Measurements from ENCODE around the gene FGF23.
"Not testable (repeated sequence)": the region's sequence is repeated elsewhere in the genome, so short reads cannot be mapped to it uniquely, and the experiment has no call there.

The FGF23 gene

DNA sequence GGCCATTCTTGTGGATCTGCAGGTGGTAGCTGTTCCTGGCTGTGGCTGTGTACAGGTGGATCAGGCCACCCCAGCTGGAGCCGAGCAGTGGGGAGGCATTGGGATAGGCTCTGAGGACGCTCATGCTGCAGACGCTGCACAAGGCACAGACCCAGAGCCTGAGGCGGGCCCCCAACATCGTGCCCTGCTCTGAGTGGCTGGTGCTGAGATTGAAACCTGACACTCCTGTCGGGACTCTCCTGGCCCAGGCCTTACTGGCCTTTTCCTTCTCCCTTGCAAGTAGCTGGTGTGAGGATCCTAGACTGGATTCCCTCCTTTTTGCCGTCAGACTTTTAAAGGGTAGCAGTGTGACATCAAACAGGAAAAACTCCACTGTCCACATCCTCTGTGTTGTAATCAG, at the start of gene FGF23:
FGF23 (minus strand) TSS at position 308 of the 400 bp plus-strand sequence; CDS start at position 178, 130 bp downstream.
- peak; percentile 44 for DNase-seq (ENCODE audit: low spot score)

DNA sequence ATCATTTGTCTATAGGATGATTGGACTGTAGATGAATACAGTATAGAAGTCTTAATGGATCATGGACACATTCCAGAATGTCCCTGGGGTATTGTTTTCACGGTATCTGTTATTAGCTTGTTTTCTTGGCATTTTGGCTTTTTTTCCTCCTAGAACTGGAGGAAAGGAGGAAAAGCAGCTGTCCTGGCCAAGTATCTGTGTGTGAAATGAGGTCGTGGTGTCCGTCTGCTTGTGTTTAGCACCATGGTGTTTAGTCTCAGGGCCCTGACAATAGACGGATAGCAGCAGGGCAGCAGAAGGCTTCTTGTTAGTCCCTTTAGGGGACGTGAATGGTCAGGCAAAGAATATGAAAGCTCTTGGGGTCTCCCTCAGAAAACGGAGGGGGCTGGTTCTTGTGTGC, 44.9 kb upstream of the FGF23 start:
- no peak for DNase-seq (ENCODE audit: low spot score)

DNA sequence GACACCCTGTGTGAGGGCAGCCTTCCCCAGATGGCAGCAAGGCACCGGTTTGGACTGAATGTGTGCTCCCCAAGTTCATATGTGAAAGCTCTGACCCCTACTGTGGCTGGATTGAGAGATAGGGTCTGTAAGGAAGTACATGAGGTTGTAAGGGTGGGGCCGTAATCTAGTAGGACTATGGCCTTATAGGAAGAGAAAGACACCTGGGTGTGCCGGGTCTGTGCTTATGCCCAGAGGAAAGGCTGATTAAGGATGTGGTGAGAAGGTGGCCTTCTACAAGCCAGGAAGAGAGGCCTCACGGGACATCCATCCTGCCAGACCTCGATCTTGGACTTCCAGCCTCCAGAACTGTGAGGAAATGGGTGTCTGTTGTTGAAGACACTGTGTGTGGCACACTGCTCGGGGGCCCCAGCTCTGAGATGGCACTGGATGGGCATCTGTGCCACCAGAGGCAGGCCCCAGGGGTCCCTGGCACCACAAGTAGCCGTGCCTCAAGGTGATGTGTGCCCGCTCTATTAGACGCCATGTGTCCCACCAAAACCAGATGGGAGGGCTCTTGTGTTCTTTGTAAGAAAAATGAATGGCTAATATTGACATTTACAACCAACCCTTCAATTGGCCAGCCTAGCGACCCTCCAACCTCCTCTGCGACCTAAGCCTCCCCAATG, 44.1 kb upstream of the FGF23 start:
- DNase-seq (ENCODE audit: low spot score) = no peak

DNA sequence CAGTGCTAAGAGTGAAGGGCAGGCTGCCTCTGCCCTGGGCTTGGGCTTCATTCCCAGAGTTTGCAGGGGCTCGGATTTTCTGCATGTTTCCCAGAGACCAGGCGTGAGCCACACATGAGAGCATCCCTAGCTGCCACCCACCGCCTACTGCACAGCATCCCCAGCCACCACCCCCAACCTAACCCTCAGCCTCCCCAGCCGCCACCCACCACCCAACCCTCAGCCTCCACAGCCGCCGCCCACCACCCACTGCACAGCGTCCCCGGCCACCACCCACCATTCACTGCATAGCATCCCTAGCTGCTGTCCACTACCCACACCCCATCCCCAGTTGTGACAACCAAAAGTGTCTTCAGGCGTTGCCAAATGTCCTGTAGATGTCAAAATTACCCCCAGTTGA, 43.5 kb upstream of the FGF23 start:
- no peak for DNase-seq (ENCODE audit: low spot score)

DNA sequence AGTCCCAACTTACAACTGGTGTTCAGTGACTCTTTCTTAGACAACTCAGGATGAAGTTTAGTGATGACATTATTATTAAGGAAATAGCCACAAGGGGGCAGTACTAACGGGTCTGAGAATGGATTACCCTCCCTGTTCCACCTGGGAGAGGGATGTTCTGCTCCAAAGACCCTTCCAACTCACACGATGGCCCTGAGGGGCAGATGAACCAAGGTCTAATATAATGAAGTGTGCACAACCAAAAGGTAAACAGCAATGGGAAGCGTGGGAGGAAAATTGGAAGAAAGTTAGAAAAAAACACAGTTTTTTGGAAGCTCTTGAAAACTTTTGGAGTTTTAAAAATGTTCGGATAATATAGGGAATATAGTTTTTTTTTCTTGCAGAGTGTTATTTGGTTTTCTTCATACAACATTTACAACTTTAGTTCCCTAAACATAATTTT, 42.1 kb upstream of the FGF23 start:
- DNase-seq (ENCODE audit: low spot score) = peak; percentile 61

DNA sequence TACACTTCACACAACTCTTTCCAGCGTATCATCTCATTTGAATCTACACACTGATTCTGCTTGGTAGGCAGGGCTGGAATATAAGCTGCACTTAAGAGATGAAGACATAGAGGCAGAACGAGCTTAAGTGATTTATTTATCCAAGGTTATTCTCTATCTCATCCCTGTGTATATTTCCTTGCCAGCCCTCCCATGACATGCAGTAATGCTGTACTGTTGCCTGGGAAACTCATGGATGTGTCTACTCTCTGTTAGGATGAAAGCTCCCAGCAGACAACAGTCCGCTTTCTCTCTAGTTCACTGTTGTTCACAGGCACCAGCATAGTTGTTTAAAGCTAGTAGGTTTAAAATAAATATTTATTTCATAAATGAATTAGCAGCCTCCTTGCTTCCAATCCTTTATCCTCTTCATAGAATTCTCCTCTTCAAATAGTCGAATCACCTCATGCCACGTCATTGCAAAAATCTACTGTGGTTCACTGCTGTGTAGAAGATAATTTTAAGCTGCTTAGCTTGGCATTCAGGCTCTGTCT, 40.7 kb upstream of the FGF23 start:
- DNase-seq (ENCODE audit: low spot score) = no peak

DNA sequence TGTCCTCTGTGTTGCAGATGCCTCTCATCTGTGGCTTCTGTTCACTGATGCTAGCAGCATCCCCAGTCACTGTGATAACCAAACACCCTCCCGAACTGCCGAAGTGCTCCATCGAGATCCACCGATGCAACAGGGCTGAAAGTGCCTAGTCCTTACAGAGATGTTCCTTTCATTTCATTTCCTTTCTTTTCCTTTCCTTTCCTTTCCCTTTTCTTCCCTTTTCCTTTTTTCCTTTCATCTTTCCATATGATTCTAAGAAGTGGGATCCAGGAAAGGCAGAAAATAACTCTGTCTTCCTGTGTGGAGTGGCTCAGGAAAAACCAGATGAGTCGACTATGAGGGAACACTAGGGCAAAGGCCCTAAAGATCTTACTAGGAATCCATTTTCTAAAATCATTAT, 39.4 kb upstream of the FGF23 start:
- no peak for DNase-seq (ENCODE audit: low spot score)

DNA sequence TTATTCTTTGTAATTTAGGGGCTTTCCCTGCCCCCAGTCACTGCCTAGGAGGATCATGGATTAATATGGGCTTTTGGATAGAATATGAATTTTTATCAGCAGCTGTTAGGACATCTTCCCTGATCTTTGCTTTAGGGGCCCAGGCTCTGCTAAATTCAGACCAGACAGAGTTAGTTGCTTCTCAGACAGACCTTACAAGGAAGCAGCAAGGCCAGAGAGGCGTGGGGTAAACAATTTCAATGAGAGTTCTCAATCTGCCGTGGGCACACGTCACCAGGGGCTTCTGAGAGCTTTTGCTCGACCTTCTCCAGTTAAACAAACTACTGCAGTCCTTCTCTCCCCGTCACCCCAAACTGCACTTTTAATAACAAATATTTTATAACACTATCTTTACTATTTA, 38.4 kb upstream of the FGF23 start:
- DNase-seq (ENCODE audit: low spot score) = no peak

DNA sequence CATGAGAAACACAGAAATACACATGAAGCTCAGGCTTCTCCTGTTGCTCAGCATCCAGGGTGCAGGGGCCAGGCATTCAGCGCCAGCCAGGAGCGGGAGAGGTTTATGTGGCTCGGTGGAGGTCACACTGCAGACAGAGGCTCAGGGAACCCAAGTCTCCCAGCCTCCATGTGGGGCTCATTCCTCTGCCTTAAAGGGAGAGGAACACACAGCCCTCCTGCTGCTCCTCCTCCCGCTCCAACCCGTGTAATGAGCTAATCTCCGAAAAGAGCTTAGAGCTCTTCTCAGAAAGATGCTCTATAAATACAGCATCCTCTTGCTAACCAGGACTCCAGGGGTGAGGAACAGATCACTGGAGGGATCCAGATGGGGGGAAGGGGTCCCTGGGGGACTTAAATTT, 37.9 kb upstream of the FGF23 start:
- DNase-seq (ENCODE audit: low spot score) = no peak

DNA sequence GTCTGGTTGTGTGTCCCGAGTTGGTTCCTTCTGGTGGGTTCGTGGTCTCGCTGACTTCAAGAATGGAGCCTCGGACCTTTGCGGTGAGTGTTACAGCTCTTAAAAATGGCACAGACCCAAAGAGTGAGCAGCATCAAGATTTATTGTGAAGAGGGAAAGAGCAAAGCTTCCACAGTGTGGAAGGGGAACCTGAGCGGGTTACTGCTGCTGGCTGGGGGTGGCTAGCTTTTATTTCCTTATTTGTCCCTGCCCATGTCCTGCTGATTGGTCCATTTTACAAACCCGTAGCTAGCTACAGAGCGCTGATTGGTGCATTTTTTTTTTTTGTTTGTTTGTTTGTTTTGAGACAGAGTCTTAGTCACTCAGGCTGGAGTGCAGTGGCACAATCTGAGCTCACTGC, 36.8 kb upstream of the FGF23 start:
- DNase-seq (ENCODE audit: low spot score) = no peak

DNA sequence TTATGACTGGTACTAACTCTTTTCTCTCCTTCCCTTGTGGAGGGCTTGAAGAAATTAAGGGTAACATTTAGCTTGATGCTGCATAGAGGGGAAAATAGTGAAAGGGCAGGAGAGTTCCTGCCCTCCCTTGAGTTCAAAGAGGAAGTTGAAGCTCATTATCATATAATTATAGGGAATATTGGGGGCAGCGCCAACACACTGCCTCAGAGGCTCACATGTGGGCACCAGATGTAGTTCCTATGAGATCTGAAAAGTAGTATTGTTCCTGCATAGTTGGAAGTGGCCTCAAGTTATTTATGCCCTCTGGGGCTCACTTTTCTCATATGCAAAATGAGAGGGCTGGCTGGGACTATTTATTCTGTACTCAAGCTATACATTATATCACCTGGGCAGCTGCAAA, 33.0 kb upstream of the FGF23 start:
- no peak for DNase-seq (ENCODE audit: low spot score)

DNA sequence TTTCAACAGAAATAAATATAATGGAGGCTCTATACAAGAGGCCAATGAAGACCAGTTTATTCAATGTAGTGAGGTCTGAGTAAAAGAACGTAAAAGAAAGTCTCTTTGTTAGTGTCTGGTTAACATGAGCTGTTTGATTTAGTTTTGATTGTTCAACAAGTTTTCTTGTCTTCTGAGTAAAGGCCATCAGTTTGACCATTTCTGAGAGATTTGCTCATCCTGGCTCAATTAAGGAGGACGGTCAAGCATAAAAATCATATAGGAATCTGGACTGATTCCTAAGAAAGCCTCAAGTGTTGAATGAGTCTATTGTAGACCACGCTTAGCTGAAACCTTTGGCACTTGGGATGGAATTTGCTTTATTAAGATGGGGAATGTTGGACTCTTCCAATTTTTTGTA, 32.5 kb upstream of the FGF23 start:
- no peak for DNase-seq (ENCODE audit: low spot score)

DNA sequence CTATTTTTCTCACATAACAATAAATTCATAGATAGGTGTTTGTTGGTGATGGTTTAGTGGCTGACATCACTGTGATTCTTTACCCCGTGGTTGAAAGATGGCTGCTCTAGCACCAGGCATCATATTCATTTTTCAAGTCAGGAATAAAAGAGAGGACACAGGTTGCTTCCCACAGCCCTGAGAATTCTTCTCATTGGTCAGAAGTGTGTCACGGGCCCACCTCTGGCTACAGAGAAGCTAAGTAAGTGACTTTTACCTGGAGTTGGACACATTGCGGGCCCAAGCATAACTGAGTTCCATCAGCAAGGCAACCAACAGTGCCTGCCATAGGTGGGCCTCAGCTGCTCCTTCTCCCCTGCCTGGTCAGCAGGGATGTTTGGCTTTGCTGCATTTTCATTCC, 27.6 kb upstream of the FGF23 start:
- DNase-seq (ENCODE audit: low spot score) = no peak

DNA sequence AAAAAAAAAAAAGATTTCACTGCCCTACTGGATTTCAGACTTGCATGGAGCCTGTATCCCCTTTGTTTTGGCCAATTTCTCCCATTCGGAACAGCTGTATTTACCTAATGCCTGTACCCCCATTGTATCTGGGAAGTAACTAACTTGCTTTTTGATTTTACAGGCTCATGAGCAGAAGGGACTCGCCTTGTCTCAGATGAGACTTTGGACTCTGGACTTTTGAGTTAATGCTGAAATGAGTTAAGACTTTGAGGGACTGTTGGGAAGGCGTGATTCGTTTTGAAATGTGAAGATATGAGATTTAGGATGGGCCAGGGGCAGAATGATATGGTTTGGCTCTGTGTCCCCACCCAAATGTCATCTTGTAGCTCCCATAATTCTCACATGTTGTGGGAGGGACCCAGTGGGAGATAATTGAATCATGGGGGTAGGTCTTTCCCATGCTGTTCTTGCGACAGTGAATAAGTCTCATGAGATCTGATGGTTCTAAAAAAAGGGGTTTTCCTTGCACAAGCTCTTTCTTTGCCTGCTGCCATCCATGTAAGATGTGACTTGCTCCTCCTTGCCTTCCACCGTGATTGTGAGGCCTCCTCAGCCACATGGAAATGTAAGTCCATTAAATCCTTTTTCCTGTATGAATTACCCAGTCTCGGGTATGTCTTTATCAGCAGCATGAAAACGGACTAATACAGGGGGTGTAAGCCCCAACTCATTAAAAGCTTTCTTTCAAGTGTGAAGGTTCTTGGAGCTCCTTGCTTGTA, 25.5 kb upstream of the FGF23 start:
- DNase-seq (ENCODE audit: low spot score) = not testable (repeated sequence)

DNA sequence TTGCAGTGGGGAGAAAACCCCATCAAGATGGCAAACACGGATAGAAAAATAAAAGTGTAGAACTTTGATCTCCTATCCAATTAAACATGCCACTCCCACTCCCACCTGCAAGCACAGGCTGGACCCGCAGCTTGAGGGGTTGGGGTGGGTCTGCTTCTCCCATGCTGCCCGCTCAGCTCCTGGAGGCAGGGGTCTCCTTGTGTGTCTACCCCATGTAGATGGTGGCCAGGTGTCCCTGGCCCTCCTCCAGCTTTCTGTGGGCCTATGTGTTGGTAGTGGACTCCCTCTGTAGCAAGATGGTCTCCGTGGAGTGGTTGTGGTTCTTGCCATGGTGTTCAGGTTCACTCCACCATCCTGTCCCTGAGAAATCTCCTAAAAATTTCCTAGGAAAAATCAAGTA, 23.5 kb upstream of the FGF23 start:
- DNase-seq (ENCODE audit: low spot score) = no peak

DNA sequence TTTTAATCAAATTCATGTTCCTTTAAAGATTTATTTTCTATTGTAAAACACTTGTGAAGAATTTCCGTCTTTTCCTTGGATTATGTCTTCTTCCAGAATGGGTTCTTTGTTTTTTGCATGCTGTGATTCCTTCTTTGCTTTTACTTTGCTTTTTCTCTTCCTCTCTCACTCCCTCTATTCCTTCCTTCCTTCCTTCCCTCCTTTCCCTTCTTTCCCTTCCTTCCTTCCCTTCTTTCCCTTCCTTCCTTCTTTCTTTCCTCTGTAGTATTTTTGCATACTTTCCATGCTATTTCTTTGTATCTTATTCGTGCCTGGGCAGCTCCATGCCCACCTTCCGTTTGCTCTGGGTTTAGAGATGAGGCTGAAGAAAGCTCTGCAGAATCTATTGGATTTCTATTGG, 21.6 kb upstream of the FGF23 start:
- DNase-seq (ENCODE audit: low spot score) = no peak

DNA sequence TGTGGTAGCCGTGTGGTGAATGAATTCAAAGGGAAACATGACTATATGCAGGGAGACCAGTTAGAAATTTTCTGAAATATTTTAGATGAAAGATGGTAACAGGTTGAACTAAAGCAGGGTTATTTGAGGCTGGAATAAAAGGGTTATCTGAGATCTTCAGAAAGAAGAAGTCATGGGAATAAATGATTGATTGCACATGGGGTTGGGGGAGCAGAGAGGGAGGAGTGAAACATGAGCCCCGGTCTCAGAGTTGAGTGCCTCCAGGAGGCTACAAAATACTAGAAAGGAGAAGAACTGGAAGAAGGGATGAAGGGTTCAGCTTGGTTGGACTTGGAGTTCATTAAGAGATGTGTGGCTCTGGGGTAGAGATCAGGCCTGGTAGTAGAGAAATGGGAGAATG, 16.3 kb upstream of the FGF23 start:
- DNase-seq (ENCODE audit: low spot score) = no peak

DNA sequence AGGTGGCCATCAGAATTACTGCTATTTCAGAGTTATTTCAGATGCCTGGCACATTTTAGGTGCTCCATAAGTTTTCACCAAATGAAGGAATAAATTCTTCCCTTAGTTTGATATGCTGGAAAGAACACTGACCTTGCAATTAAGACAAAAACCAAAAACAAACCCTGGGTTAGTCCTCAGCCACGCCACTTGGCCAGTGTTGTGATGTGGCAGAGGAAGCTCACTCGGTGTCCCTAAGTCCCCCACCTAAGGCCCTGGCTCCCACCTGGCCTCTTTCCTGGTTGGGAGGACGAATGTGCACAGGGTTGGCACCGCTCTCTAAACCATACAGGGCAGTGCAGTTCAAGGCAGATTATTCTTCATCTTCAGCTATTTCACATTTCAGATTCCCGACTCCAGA, 13.7 kb upstream of the FGF23 start:
- no peak for DNase-seq (ENCODE audit: low spot score)

DNA sequence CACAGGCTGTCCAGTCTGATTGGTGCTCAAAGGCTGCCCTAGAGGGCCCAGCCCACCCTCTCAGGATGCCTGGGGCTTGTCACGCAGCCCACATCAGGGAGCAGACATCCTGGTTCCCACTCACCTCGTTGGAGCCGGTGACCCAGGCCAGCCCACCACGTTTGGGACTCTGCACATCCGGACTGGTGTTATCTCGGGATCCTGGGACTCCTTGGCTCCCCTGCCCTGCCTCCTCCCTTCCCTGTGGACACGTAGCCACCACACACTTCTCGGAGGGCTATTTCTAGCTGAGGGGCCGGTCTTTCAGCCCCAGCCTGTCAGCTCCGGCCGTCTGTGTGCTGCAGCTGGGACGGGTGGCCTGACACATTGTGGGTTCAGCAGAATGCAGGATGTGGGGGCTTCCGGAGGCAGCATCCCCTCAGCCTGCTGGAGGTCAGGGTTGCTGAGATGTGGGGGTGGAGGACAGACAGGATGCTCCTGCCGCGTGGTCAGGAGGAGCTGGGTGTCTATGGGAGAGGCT, 12.8 kb upstream of the FGF23 start:
- DNase-seq (ENCODE audit: low spot score) = no peak

DNA sequence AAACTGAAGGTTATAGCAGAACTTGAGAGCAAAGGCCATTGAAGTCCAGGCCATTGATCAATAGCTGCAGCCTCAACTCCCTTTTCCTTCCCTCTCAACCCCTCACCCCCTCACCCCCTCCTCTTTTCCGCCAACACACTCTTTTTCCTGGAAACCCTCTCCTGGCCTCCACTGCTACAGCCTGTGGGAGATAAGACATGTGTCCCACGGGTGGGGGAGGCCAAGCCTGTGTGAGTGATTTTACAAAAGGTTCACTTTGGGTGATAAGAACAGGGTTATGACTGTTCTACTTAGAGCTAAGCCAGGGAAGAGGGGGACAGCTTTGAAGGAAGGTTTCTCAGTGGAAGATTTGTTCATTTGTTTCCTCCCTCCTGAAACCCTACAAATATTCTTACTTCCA, 9.2 kb upstream of the FGF23 start:
- no peak for DNase-seq (ENCODE audit: low spot score)

DNA sequence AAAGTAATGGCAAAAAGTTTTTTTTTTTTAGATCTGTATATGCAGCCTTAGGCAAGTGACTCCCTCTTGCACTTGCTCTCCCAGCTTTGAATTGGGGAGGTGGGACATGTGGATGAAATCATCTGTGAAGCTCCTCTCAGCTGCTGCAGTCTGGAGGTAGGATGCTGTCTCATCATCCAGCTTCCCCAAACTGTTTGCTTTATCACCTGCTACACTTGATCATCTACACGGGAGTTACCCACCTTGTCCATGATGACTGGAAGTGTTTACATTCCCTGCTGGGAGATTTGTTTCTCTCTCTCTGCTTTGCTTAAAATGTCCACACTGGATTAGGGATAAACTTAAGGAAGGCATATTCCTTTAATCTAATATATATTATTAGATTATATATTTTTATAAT, 8.5 kb upstream of the FGF23 start:
- DNase-seq (ENCODE audit: low spot score) = no peak

DNA sequence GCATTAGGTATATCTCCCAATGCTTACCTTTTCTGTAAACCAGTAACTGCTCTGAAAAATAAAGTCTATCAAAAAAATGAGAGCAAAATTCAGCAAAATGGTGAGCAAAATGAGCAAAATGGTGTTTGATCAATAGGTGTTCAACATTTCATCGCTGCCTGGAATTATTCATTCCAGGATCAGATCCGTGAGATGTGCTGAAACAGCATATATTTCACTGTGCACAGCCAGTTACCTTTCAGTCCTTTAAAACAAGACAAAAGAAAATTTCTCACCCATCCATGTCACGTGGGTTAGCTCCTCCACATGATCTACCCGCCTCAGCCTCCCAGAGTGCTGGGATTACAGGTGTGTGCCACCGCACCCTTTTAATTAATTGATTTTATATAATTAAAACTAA, 8.1 kb upstream of the FGF23 start:
- no peak for DNase-seq (ENCODE audit: low spot score)

DNA sequence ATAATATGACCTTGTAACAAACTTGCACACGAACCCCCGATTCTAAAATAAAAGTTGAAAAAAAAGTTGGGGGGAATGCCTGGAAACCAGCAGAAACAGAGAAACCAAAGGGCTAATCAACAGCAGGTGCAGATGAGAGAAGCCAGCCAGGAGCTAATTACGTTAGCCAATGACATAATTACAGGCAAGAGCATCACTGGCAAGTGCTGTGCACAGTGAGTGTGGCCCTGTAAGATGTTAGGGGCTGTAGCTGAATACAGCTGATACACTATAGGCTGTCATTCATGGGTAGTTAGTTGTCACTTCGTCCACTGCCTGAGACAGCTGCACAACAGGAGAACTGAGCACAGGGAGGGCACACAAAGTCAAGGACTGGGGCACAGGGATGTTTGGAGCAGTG, 7.3 kb upstream of the FGF23 start:
- DNase-seq (ENCODE audit: low spot score) = no peak

Measured in AG20443 (cell line).